ENCODE data around the gene CENPM.
A peak's percentile ranks its signal among the peaks of the same experiment; 100 is the strongest.

CENPM gene

DNA sequence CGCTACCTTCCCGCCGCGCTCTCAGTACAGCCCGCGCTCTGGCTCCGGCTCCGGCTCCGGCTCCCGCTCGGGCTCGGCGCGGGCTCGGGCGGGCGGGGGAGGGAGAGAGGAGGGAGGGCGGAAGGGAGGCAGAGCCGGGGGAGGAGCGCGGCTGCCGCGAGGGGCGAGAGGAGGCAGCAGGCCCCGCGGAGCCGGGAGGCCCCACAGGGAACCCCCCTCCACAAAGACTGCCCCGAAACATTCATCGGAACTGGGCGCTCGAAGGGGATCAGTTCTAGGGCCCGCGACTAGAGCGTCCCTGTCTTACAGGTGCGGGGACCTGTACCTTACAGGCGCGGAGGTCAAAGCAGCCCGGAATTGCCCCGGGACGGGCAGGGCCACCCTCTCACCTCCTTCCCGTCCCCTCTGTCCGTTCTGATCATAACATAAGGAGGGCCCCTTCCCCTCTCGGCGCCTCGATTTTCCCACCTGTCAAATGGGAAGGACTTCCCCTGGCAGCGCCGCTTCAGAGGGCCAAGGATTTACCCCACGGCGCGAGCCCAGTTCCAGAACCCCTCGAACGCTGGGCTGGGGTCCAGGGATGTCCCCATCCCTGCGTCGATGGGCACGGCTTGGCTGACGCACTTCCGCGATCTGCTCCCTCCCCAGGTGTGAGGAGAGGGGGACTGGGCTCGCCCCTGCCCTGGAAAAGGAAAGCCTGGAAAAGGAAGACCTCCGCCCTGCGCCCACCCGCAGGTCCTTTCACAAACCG lies 31.7 kb downstream of the CENPM start, which contains the start of gene SHISA8:
Gene SHISA8 (minus strand): TSS at position 40 of the 751 bp plus-strand sequence. CDS start 407 bp downstream, outside the sequence.
- no peaks in the 10 kb centered on the region for H3K9me3 Mint-ChIP-seq
- no peak within 1 kb of the TSS for H3K27ac Mint-ChIP-seq
- H3K4me3 Mint-ChIP-seq, result peak within 1 kb of the TSS; percentile 41
- peaks cover 41% of the 10 kb centered on the region for H3K27me3 Mint-ChIP-seq
- no peaks in the 10 kb centered on the region for H3K36me3 Mint-ChIP-seq (ENCODE audit: low read depth)
- peaks cover 40% of the 10 kb centered on the region for H3K4me1 Mint-ChIP-seq (ENCODE audit: low read depth)

GRCh38 chr22:41914611-41915034 lies 32.3 kb downstream of the CENPM start:
- H3K4me1 Mint-ChIP-seq (ENCODE audit: low read depth), result peaks cover 38% of the 10 kb centered on the region
- peaks cover 41% of the 10 kb centered on the region for H3K27me3 Mint-ChIP-seq
- no peak overlapping the region for H3K27ac Mint-ChIP-seq
- no peaks in the 10 kb centered on the region for H3K9me3 Mint-ChIP-seq
- H3K36me3 Mint-ChIP-seq (ENCODE audit: low read depth), result no peaks in the 10 kb centered on the region
- H3K4me3 Mint-ChIP-seq, result no peak overlapping the region

GRCh38 chr22:41913842-41914534 lies 33.0 kb downstream of the CENPM start:
- Mint-ChIP-seq H3K27me3 (peaks cover 41% of the 10 kb centered on the region), H3K4me3 (peak overlapping the region; percentile 41), H3K4me1 (ENCODE audit: low read depth) (peaks cover 39% of the 10 kb centered on the region), H3K27ac (no peak overlapping the region), H3K9me3 (no peaks in the 10 kb centered on the region), H3K36me3 (ENCODE audit: low read depth) (no peaks in the 10 kb centered on the region)

DNA sequence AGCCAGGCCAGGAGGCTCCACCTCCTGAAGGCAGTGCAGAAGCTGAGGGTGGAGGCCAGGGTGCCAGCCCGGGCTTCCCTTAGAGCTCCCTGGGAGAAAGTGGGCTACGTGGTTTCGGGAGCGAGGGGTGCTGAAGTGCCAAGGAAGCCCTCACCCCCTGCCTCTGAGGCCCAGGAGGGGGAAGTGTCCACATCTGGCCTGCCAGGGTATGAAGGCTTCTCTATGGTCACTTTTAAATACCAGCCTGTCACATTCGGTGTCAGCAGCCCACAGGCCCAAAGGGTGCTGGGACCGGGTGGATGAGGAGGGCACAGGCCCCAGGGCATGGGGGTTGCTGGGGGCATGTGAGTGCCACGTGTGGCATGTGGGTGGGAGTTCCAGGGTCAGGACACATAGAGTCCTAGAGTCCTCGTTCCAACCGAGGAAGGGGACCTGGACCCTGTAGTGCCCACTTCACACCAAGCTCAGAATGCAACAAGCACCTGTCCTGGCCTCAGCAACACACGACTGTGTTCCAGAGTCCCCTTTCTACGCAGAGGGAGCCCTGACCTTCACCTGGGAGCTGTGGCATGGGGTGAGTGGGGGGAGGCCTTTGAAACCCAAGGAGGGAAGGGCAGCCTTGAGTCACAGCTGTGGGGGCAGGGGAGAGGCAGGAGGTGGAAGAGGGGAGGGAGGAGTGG lies 33.8 kb downstream of the CENPM start:
- Mint-ChIP-seq H3K9me3 (no peaks in the 10 kb centered on the region), H3K4me1 (ENCODE audit: low read depth) (peaks cover 38% of the 10 kb centered on the region), H3K27me3 (peaks cover 41% of the 10 kb centered on the region), H3K36me3 (ENCODE audit: low read depth) (no peaks in the 10 kb centered on the region), H3K4me3 (peak overlapping the region; percentile 37), H3K27ac (no peak overlapping the region)

DNA sequence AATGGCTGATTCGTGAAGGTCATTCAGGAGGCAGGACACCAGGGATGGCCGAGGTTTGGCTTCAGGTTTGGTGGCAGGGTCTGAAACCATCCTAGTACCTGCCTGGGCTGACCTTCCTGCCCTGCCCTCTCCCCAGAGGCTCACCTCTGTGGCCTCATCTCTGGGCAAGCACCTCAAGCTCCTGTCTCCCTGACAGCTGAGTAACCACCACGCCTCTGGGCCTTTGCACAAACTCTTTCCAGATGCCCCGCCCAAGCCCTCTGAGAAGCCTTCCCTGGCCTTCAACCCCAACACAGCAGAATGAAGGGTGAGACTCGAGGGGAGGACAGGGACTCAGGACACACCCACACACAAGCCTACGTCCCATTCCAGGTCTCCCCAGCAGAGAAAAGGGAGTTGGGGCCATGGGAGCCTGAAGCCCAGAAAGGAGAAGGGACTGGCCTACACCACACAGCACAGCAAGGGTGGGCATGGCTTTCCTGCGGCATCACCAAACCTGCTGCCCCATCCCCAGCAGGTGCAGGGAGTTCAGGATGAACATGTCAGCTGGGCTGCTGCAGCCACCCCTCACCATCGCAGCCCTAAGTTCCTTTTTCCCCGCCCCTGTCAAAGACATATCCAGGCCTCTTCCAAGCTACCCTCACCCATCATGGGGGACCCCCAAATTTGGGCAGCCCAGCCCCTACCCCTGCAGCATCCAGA lies 34.5 kb downstream of the CENPM start:
- H3K27ac Mint-ChIP-seq, result no peak overlapping the region
- no peaks in the 10 kb centered on the region for H3K9me3 Mint-ChIP-seq
- peaks cover 41% of the 10 kb centered on the region for H3K4me1 Mint-ChIP-seq (ENCODE audit: low read depth)
- peaks cover 41% of the 10 kb centered on the region for H3K27me3 Mint-ChIP-seq
- H3K4me3 Mint-ChIP-seq, result no peak overlapping the region
- no peaks in the 10 kb centered on the region for H3K36me3 Mint-ChIP-seq (ENCODE audit: low read depth)

DNA sequence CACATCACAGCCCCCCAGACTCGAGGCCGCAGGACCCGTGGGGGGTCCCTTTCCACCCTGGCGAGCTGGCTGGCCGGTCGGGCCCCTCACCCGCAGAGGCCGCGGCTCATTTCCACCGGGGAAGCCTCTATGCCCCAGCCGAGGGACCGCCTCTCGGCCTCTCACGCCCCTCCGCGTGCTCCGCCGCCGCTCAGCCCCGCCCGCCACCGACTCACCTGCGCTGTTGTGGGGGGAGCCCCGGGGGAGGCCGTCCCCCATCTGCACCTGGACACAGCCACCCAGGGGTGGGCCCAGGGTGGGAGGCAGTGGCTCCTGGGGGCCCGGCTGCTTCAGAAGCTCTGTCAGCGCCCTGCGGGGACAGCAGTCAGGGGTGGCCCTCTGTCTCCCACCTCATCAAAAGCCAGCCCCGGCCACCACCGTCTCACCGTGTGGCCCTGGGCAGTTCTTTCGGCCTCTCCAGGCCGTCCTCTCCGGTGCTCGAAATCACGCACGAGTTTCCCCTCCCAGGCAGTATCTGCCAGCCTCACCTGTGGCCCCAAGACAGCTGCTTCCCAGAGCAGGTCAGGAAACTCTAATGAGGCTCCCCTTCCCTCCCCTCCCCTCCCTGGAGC lies 35.8 kb downstream of the CENPM start:
- peaks cover 32% of the 10 kb centered on the region for H3K27me3 Mint-ChIP-seq
- no peak overlapping the region for H3K4me3 Mint-ChIP-seq
- H3K36me3 Mint-ChIP-seq (ENCODE audit: low read depth), result no peaks in the 10 kb centered on the region
- H3K9me3 Mint-ChIP-seq, result no peaks in the 10 kb centered on the region
- H3K4me1 Mint-ChIP-seq (ENCODE audit: low read depth), result peaks cover 43% of the 10 kb centered on the region
- no peak overlapping the region for H3K27ac Mint-ChIP-seq

DNA sequence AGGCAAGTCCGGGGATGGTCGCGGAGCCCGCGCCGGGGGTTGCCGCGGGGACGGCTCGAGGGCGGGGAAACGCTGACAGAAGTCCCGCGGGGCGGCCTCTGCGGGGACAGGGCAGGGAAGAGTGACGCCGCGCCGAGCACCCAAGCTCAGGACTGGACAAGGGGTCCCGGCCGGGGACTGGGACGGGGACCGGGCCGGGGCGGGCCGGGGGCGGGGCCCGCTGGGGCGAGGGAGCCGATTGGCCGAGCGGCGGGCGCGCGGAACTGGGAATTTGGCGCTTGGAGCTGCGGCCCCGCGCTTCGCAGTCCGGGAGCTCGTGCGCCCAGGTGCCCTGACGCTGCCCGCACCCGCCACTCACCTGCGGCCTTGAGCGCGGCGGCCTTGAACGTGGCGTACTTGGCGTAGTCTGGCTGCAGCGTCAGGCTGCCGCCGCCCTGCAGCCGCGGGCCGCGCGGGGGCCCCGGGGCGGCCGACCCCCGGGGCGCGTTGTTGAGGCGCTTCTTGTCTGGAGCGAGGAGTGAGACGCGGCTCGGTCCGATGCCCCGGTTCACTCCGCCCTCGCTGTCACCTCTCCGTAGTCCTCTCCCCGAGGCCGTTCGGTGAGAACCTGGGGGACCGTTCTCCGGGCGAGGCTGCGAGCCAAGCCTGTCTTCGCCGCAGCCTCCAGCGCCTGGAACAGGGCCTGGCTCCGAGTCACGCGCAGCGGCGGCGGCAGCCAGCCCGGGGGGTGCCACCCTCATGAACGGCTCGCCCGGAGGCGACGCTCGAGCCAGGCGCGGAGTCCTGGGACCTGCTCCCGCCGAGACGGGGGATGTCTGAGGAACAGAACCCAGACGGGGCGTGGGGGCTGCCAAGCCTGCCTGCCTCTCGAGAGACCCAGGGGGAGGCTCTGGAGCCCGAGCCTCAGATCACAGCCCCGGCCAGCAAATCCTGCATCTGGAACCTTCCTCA lies 36.6 kb downstream of the CENPM start:
- Mint-ChIP-seq H3K4me3 (no peak overlapping the region), H3K4me1 (ENCODE audit: low read depth) (peaks cover 40% of the 10 kb centered on the region), H3K9me3 (no peaks in the 10 kb centered on the region), H3K27me3 (peaks cover 24% of the 10 kb centered on the region), H3K27ac (no peak overlapping the region), H3K36me3 (ENCODE audit: low read depth) (peaks cover 6% of the 10 kb centered on the region)

DNA sequence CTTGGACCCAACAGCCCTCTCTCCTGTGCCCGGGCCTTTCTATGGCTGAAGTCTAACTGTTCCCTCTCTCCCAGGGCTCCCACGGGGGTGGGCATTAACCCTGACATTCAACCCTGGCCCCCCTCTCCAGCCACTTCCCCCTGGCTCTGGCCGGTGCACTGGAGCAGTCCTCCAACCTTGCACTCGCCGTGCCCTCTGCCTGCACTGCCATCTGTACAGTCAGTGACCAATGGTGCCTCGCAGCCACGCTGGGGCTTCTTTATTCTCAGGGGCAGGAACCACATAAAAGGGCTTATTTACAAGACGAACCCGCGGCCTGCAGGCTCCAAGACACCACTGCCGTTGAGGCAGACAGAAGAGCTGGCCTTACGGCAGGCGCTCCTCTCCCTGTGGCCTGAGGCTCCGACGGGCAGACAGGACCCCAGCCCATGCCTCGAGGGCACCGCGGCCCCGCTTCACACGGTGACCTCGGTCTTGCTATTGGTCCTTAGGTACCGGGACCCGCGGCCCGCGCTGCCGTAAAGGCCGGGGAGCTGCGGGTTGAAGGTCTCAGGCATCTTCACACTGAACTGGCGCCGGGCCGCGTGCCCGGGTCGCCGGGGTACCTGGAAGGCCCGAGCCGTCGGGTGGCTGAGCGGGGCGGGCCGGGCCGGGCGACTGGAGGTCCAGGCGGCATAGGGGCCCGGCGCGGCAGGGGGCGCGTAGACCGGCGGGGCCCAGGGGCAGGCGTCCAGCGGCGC lies 37.5 kb downstream of the CENPM start:
- peaks cover 6% of the 10 kb centered on the region for H3K36me3 Mint-ChIP-seq (ENCODE audit: low read depth)
- no peak overlapping the region for H3K27ac Mint-ChIP-seq
- peaks cover 24% of the 10 kb centered on the region for H3K27me3 Mint-ChIP-seq
- H3K4me1 Mint-ChIP-seq (ENCODE audit: low read depth), result peaks cover 40% of the 10 kb centered on the region
- no peaks in the 10 kb centered on the region for H3K9me3 Mint-ChIP-seq
- peak overlapping the region; percentile 20 for H3K4me3 Mint-ChIP-seq

DNA sequence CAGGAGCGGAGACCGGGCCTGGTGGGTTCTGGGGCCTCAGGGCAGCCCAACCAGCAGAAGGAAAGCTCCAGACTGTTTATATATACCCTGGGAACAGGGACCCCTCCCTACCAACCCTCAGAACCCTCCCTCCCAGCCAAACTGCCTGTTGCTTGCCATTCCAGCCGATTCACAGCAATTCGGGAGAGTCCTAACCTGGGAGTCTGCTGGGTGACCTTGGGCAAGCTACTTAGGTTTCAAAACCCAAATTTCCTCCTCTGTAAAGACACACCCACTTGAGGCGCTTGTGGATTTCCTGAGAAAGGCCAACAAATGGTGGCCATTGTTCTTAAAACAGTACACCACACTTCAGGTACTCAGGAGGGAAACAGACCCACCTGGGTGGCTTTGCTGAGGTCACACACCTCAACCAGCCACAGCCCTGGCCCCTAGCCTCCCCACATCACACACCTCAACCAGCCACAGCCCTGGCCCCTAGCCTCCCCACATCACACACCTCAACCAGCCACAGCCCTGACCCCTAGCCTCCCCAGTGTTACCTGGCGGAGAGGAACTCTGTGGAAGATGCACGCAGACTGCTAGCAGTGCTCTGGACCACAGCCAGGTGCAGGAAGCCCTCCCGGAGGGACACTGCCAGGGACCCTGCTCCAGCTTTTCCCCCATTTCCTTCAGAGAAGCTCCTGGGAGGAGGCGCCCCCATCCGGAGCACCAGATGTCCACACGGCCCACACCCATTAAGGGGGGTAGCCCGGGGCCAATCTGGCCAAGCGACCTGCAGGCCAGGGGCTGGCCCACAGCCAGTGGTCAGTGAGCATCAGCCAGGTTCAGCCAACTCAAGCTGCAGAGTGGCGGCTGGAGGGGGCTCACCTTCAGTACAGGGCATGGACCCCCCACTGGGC lies 38.3 kb downstream of the CENPM start:
- Mint-ChIP-seq H3K4me1 (ENCODE audit: low read depth) (peaks cover 40% of the 10 kb centered on the region), H3K36me3 (ENCODE audit: low read depth) (peaks cover 6% of the 10 kb centered on the region), H3K27ac (no peak overlapping the region), H3K4me3 (no peak overlapping the region), H3K9me3 (no peaks in the 10 kb centered on the region), H3K27me3 (peaks cover 24% of the 10 kb centered on the region)

GRCh38 chr22:41907436-41908401 lies 39.2 kb downstream of the CENPM start:
- Mint-ChIP-seq H3K36me3 (ENCODE audit: low read depth) (peaks cover 6% of the 10 kb centered on the region), H3K27me3 (peaks cover 16% of the 10 kb centered on the region), H3K4me3 (no peak overlapping the region), H3K4me1 (ENCODE audit: low read depth) (peaks cover 32% of the 10 kb centered on the region), H3K27ac (no peak overlapping the region), H3K9me3 (no peaks in the 10 kb centered on the region)

- Mint-ChIP-seq H3K4me1 (ENCODE audit: low read depth) (peaks cover 27% of the 10 kb centered on the region), H3K36me3 (ENCODE audit: low read depth) (peaks cover 8% of the 10 kb centered on the region), H3K27ac (no peak overlapping the region), H3K27me3 (peaks cover 7% of the 10 kb centered on the region), H3K4me3 (no peak overlapping the region), H3K9me3 (no peaks in the 10 kb centered on the region)
Observed at GRCh38 chr22:41906822-41907221, 40.1 kb downstream of the CENPM start.

All from stimulated activated naive CD8-positive, alpha-beta T cell treated with anti-CD3 and anti-CD28 coated beads, Interleukin-15, Interleukin-2, amounts not matched to agents 100 ng/mL and 50 ng/mL, for 24 hours (primary cell).